Measurements from ENCODE around the gene SSR2.

The SSR2 gene

GRCh38 chr1:155990005-155990739 lies 30.6 kb downstream of the SSR2 start:
- DNase-seq = no peak

- peak; percentile 76 for DNase-seq
Observed at GRCh38 chr1:155989242-155990004, 31.3 kb downstream of the SSR2 start.

- peak; percentile 0 for DNase-seq
Observed at GRCh38 chr1:155984903-155985645, 35.7 kb downstream of the SSR2 start.

GRCh38 chr1:155984341-155984740 lies 36.4 kb downstream of the SSR2 start:
- DNase-seq = no peak

GRCh38 chr1:155983191-155984024 lies 37.3 kb downstream of the SSR2 start:
- peak; percentile 100 for DNase-seq

GRCh38 chr1:155982106-155982505 lies 38.6 kb downstream of the SSR2 start:
- DNase-seq = peak; percentile 7

- DNase-seq = peak; percentile 94
Observed at GRCh38 chr1:155981266-155982088, 39.3 kb downstream of the SSR2 start.

GRCh38 chr1:155979597-155980343 lies 41.0 kb downstream of the SSR2 start:
- DNase-seq = peak; percentile 64

- DNase-seq = peak; percentile 76
Observed at GRCh38 chr1:155978973-155979429, 41.8 kb downstream of the SSR2 start.

GRCh38 chr1:155978325-155978972 lies 42.3 kb downstream of the SSR2 start, which contains the start of gene ARHGEF2:
TSS of gene ARHGEF2 (minus strand) at chr1:155978547. CDS start at chr1:155978427, 120 bp downstream.
- peak; percentile 87 for DNase-seq

- peak; percentile 45 for DNase-seq
Observed at GRCh38 chr1:155977690-155978324, 42.9 kb downstream of the SSR2 start.

- DNase-seq = no peak
Observed at GRCh38 chr1:155976913-155977689, 43.6 kb downstream of the SSR2 start.

GRCh38 chr1:155976062-155976912 lies 44.5 kb downstream of the SSR2 start:
- peak; percentile 84 for DNase-seq

- DNase-seq = no peak
Observed at GRCh38 chr1:155975375-155976061, 45.2 kb downstream of the SSR2 start.

- DNase-seq = no peak
Observed at GRCh38 chr1:155974208-155975115, 46.3 kb downstream of the SSR2 start.

GRCh38 chr1:155973723-155974122 lies 47.0 kb downstream of the SSR2 start:
- no peak for DNase-seq

Measured in EL (cell line).